H1 (cell line): Measurements from ENCODE around the gene SCAPER. TPM values are rescaled to one million over a fixed set of nuclear protein-coding genes. Genes with fewer than 3 reads are reported as not detected.

ENCODE experiments used
- ASH2L ChIP-seq: fragments of 200-600, 300-600 bp; sonication (generic); IDR thresholded peaks from one replicate; pipeline ENCODE4 v1.7.1; 2017; ENCODE audit warnings: low read length
- FOSL1 ChIP-seq: IDR thresholded peaks from 2 replicates; pipeline ENCODE4 v1.6.1; 2011; ENCODE audit warnings: mild to moderate bottlenecking, low read depth, low read length, moderate library complexity; ENCODE audit not compliant: insufficient read depth
- NANOG ChIP-seq: IDR thresholded peaks from 2 replicates; pipeline ENCODE4 v1.6.1; 2011; ENCODE audit warnings: low read length, low read depth, mild to moderate bottlenecking, inconsistent platforms; ENCODE audit not compliant: insufficient read depth, poor library complexity, severe bottlenecking
- RAD21 ChIP-seq, 2 experiments: IDR thresholded peaks in 1 of 2; conservative IDR thresholded peaks in 1 of 2; 2 replicates each; pipeline ENCODE4 v1.6.1; 2011; ENCODE audit warnings: low read depth in 2 of 2, low read length in 2 of 2, improper control_type of control experiment in 1 of 2, inconsistent platforms in 1 of 2, mild to moderate bottlenecking in 1 of 2, moderate library complexity in 1 of 2
- polyA plus RNA-seq, 7 experiments: library from polyadenylated mRNA; depleted of rRNA in 3 of 7; stranded (reverse) in 5 of 7; unstranded in 2 of 7; fragments of >200 nt in 5 of 7; fragments of 200-250 nt in 2 of 7; gene quantifications; 1 replicate in 5 of 7; 2 replicates in 1 of 7; 4 replicates in 1 of 7; pipeline versions ENCODE4 v1.2.1 to v1.2.3, GENCODE V29; 2011 to 2013; ENCODE audit warnings: missing spikeins in 2 of 7, mixed read lengths in 2 of 7
- total RNA-seq: library from RNA; stranded (reverse); fragmentation: NEBNext Ultra II Directional; extraction: Animal tissue kit (Norgen Biotek cat#: 25700); gene quantifications from 2 replicates; pipeline ENCODE4 v1.2.1, GENCODE V29; 2021

SCAPER gene
- total and polyA plus RNA-seq, 2 of the 8 experiments (the other 6 are each of a cell fraction or from before 2014, with no cell fraction given) = 1.6 to 6.8 TPM

GRCh38 chr15:76333309-76333708 is 571.8 kb downstream of the SCAPER start (continued):
- TF ChIP-seq ASH2L = no peak
- TF ChIP-seq RAD21 (IDR thresholded peaks at IDR 0.05 in 1 of 2, conservative IDR thresholded peaks at IDR 0.05 in 1 of 2; ENCODE audit: low read depth in 2 of 2, low read length in 2 of 2) = no peak
- no peak for TF ChIP-seq FOSL1
- TF ChIP-seq NANOG = no peak
